Neuronal stem cell (in vitro differentiated cells): ENCODE measurements around the gene CHAF1A.

ENCODE experiments used
- DNase-seq: peaks from one replicate; pipeline ENCODE4 v3.0.0-alpha.2; 2013; ENCODE audit warnings: low spot score
- H2AFZ ChIP-seq: one replicate; pipeline ENCODE4 v1.6.1; 2013; ENCODE audit warnings: mild to moderate bottlenecking, low read length, inconsistent platforms
- H2AK5ac ChIP-seq: 2 replicates; pipeline ENCODE4 v1.6.1; 2013; ENCODE audit warnings: low read depth, mild to moderate bottlenecking, inconsistent platforms, low read length, moderate library complexity, mixed read lengths
- H2BK120ac ChIP-seq: 2 replicates; pipeline ENCODE4 v1.6.1; 2013; ENCODE audit warnings: low read depth, mild to moderate bottlenecking, inconsistent platforms, low read length, moderate library complexity, mixed read lengths
- H2BK12ac ChIP-seq: one replicate; pipeline ENCODE4 v1.6.1; 2013; ENCODE audit warnings: low read length, inconsistent platforms
- H2BK15ac ChIP-seq: 2 replicates; pipeline ENCODE4 v1.6.1; 2013; ENCODE audit warnings: mild to moderate bottlenecking, low read length, inconsistent platforms, mixed read lengths
- H2BK5ac ChIP-seq: one replicate; pipeline ENCODE4 v1.6.1; 2013; ENCODE audit warnings: inconsistent platforms, mild to moderate bottlenecking, low read length, moderate library complexity
- H3K14ac ChIP-seq: one replicate; pipeline ENCODE4 v1.6.1; 2013; ENCODE audit warnings: low read length, inconsistent platforms
- H3K18ac ChIP-seq: 2 replicates; pipeline ENCODE4 v1.6.1; 2013; ENCODE audit warnings: low read length, inconsistent platforms
- H3K23ac ChIP-seq: 2 replicates; pipeline ENCODE4 v1.6.1; 2013; ENCODE audit warnings: low read depth, mild to moderate bottlenecking, mixed read lengths, low read length, inconsistent platforms; ENCODE audit not compliant: poor library complexity
- H3K27ac ChIP-seq: replicated peaks from 3 replicates; pipeline ENCODE4 v1.5.1; 2013; ENCODE audit warnings: low read length, inconsistent platforms
- H3K27me3 ChIP-seq, 3 experiments: 2 replicates each; pipeline ENCODE4 v1.6.1; 2013; ENCODE audit warnings: low read length in 3 of 3, mild to moderate bottlenecking in 2 of 3, inconsistent platforms in 1 of 3, low read depth in 1 of 3, mixed read lengths in 1 of 3, moderate library complexity in 1 of 3; ENCODE audit not compliant: control insufficient read depth in 3 of 3, insufficient read depth in 3 of 3
- H3K36me3 ChIP-seq, 2 donors: replicated peaks in 1 of 2; 2 replicates each; pipeline ENCODE4 v1.6.1; 2013; ENCODE audit warnings: low read length in 2 of 2; ENCODE audit not compliant: control insufficient read depth in 2 of 2, insufficient read depth in 2 of 2
- H3K4ac ChIP-seq: 2 replicates; pipeline ENCODE4 v1.6.1; 2013; ENCODE audit warnings: inconsistent platforms, mild to moderate bottlenecking, low read length, moderate library complexity
- H3K4me1 ChIP-seq, 2 donors: 1 replicate in 1 of 2; 2 replicates in 1 of 2; pipeline ENCODE4 v1.6.1; 2013; ENCODE audit warnings: low read length in 2 of 2, low read depth in 1 of 2; ENCODE audit not compliant: control insufficient read depth in 2 of 2, insufficient read depth in 1 of 2
- H3K4me2 ChIP-seq: one replicate; pipeline ENCODE4 v1.6.1; 2013; ENCODE audit warnings: mild to moderate bottlenecking, low read length, inconsistent platforms; ENCODE audit not compliant: insufficient read depth, poor library complexity, severe bottlenecking
- H3K4me3 ChIP-seq, 2 donors: 2 replicates each; pipeline ENCODE4 v1.5.1; 2013; ENCODE audit warnings: low read length in 2 of 2, mild to moderate bottlenecking in 2 of 2, inconsistent platforms in 1 of 2, moderate library complexity in 1 of 2
- H3K79me1 ChIP-seq: one replicate; pipeline ENCODE4 v1.6.1; 2013; ENCODE audit warnings: low read depth, mild to moderate bottlenecking, inconsistent platforms, low read length, moderate library complexity
- H3K9ac ChIP-seq: one replicate; pipeline ENCODE4 v1.6.1; 2013; ENCODE audit warnings: mild to moderate bottlenecking, low read depth, low read length, inconsistent platforms; ENCODE audit not compliant: poor library complexity
- H3K9me3 ChIP-seq, 2 donors: replicated peaks in 1 of 2; 2 replicates each; pipeline versions ENCODE3 to v1.6.1; 2013; ENCODE audit warnings: low read length in 2 of 2, mild to moderate bottlenecking in 2 of 2, inconsistent platforms in 1 of 2, low read depth in 1 of 2, mixed read lengths in 1 of 2, moderate library complexity in 1 of 2; ENCODE audit not compliant: control insufficient read depth in 2 of 2, insufficient read depth in 1 of 2
- H4K8ac ChIP-seq: one replicate; pipeline ENCODE4 v1.6.1; 2013; ENCODE audit warnings: low read depth, mild to moderate bottlenecking, inconsistent platforms, low read length, moderate library complexity
- H4K91ac ChIP-seq: one replicate; pipeline ENCODE4 v1.6.1; 2013; ENCODE audit warnings: low read length, low read depth, mild to moderate bottlenecking, inconsistent platforms; ENCODE audit not compliant: poor library complexity
- WGBS, 2 donors: extraction: QIAGEN DNeasy Blood & Tissue Kit; methylation state at CpG; one replicate each; pipeline ENCODE4 v1.1.7; 2013; ENCODE audit warnings: missing lambda C conversion rate in 2 of 2, mixed read lengths in 1 of 2; ENCODE audit not compliant: insufficient read length in 2 of 2, insufficient replicate concordance in 1 of 2; ENCODE audit errors: extremely low coverage in 2 of 2; 5-methylcytosine and 5-hydroxymethylcytosine counted together

CHAF1A gene

GRCh38 chr19:4365341-4365740 lies 37.1 kb upstream of the CHAF1A start:
- Histone ChIP-seq H3K4me3 (no peak overlapping the region), H2BK5ac (peak overlapping the region; percentile 53), H3K4me1 (peaks cover 8 to 19% of the 10 kb centered on the region in 2 donors), H3K23ac (peak overlapping the region; percentile 89), H3K4ac (no peak overlapping the region), H4K91ac (no peak overlapping the region), H2BK120ac (no peak overlapping the region), H3K36me3 (peaks cover 45 to 74% of the 10 kb centered on the region in 2 donors), H3K27me3 (no peaks in the 10 kb centered on the region), H4K8ac (no peak overlapping the region), H3K9ac (peak overlapping the region; percentile 63), H2BK12ac (no peak overlapping the region), H3K14ac (no peak overlapping the region), H2BK15ac (no peak overlapping the region), H3K79me1 (peaks cover 38% of the 10 kb centered on the region), H3K4me2 (no peak overlapping the region), H3K27ac (no peak overlapping the region), H2AFZ (no peak overlapping the region), H2AK5ac (peak overlapping the region; percentile 14), H3K18ac (peak overlapping the region; percentile 64), H3K9me3 (no peaks in the 10 kb centered on the region)
- WGBS, 2 donors: no CpG with 5 or more reads among the region's 16 CpGs
- DNase-seq: no peak

DNA sequence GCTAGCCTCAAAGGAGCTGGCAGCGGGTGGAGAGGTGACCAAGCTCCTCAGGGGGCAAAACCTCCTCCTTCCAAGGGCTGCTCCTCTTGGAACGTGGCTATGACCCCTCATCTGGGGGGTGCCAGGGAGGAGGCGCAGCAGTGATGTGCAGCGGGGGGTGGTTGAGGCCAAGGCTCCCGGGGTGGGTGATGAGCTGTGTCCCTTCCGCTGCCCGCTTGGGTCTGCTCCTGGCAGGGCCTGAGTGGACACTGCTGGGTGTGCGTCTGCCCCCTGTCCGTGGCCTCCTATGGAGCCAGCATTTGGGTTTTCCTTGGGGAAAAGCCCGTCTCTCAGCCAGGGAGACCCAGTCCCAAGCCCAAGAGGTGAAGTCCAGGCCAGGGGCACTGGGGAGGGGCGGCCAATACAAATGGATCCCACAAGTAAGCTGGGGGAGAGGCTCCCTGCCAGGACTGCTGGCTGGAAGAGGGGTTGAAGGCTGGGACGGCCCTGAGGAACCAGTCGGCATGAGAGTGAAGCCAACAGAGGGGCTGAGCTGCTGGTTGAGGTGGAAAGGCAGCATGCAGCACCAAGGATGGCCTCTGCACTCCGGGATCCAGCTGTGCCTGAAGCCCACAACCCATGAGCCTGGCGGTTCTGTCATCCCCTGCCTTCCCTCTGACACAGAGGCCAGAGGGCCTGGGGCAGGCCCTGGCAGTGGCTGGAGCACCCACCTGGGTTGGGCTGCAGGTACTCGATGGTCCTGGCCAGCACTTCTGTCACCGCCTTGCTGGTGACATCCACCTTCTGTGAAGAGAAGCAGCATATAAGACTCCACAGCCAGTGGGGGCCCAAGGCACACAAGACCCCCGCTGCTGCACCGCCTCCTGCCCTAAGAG lies 36.4 kb upstream of the CHAF1A start:
- H4K91ac ChIP-seq: no peak overlapping the region
- peaks cover 8 to 19% of the 10 kb centered on the region in 2 donors for H3K4me1 ChIP-seq
- no peak overlapping the region for H2AFZ ChIP-seq
- H3K4ac ChIP-seq: no peak overlapping the region
- no peak overlapping the region for H3K4me2 ChIP-seq
- H2BK5ac ChIP-seq: peak overlapping the region; percentile 53
- no peak overlapping the region for H3K4me3 ChIP-seq
- H2BK15ac ChIP-seq: no peak overlapping the region
- no peaks in the 10 kb centered on the region for H3K27me3 ChIP-seq
- no peak overlapping the region for H4K8ac ChIP-seq
- H3K23ac ChIP-seq: peak overlapping the region; percentile 4
- H3K79me1 ChIP-seq: peaks cover 38% of the 10 kb centered on the region
- H3K27ac ChIP-seq: no peak overlapping the region
- peak overlapping the region; percentile 63 for H3K9ac ChIP-seq
- H2BK12ac ChIP-seq: no peak overlapping the region
- peak overlapping the region; percentile 14 for H2AK5ac ChIP-seq
- H3K9me3 ChIP-seq: no peaks in the 10 kb centered on the region
- peaks cover 45 to 67% of the 10 kb centered on the region in 2 donors for H3K36me3 ChIP-seq
- peak overlapping the region; percentile 64 for H3K18ac ChIP-seq
- H3K14ac ChIP-seq: no peak overlapping the region
- H2BK120ac ChIP-seq: no peak overlapping the region
- DNase-seq: no peak
- no CpG with 5 or more reads among the region's 19 CpGs for WGBS, 2 donors

GRCh38 chr19:4366666-4367335 lies 35.6 kb upstream of the CHAF1A start:
- Histone ChIP-seq H3K14ac (no peak overlapping the region), H2AK5ac (no peak overlapping the region), H3K4me2 (no peak overlapping the region), H3K27ac (no peak overlapping the region), H3K27me3 (no peaks in the 10 kb centered on the region), H4K8ac (no peak overlapping the region), H3K4me3 (no peak overlapping the region), H2AFZ (no peak overlapping the region), H2BK5ac (no peak overlapping the region), H3K4ac (no peak overlapping the region), H3K23ac (no peak overlapping the region), H3K18ac (peak overlapping the region; percentile 18), H2BK12ac (no peak overlapping the region), H3K79me1 (peaks cover 37% of the 10 kb centered on the region), H2BK120ac (peak overlapping the region; percentile 47), H3K36me3 (peaks cover 45 to 60% of the 10 kb centered on the region in 2 donors), H2BK15ac (no peak overlapping the region), H3K4me1 (peaks cover 8 to 20% of the 10 kb centered on the region in 2 donors), H4K91ac (no peak overlapping the region), H3K9me3 (no peaks in the 10 kb centered on the region), H3K9ac (peak overlapping the region; percentile 34)
- WGBS, 2 donors: no CpG with 5 or more reads among the region's 16 CpGs
- no peak for DNase-seq

DNA sequence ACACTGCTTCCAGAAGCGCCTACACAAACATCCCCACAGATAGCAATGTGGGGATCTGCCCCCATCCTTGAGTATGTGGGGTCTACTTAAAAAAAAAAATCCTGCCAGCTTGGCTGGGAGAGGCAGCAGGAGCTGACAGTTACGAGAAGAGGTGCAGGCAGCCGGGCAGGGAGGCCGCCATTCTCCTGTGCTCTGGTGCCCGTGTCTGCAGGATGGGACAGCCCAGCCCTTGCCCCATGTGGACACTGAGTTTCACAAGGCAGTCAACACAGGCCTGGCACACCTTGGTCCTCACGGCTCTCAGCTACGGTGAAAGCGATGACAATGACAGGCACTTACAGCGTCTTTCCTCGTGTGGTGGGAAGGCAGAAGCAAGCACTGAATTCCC lies 35.1 kb upstream of the CHAF1A start:
- no peak overlapping the region for H3K27ac ChIP-seq
- peaks cover 39% of the 10 kb centered on the region for H3K79me1 ChIP-seq

More for the DNA sequence above, 35.1 kb upstream of the CHAF1A start:
- Histone ChIP-seq H3K4me1 (peaks cover 8 to 16% of the 10 kb centered on the region in 2 donors), H3K27me3 (no peaks in the 10 kb centered on the region), H2BK5ac (no peak overlapping the region), H3K9ac (no peak overlapping the region), H3K4ac (no peak overlapping the region), H3K14ac (no peak overlapping the region), H3K18ac (no peak overlapping the region), H3K4me3 (no peak overlapping the region), H4K91ac (no peak overlapping the region), H2BK15ac (no peak overlapping the region), H2AK5ac (no peak overlapping the region), H3K36me3 (peaks cover 40 to 55% of the 10 kb centered on the region in 2 donors), H2BK120ac (peak overlapping the region; percentile 47), H3K23ac (no peak overlapping the region), H2AFZ (no peak overlapping the region), H3K9me3 (no peaks in the 10 kb centered on the region), H2BK12ac (no peak overlapping the region), H4K8ac (no peak overlapping the region), H3K4me2 (no peak overlapping the region)
- no CpG with 5 or more reads among the region's 10 CpGs for WGBS, 2 donors
- DNase-seq: no peak
